HG03159 (cell line): ENCODE measurements around the gene CDNF.
A peak's percentile ranks its signal among the peaks of the same experiment; 100 is the strongest.
"Not testable (repeated sequence)": the region's sequence is repeated elsewhere in the genome, so short reads cannot be mapped to it uniquely, and the experiment has no call there.

Source experiments
- ATAC-seq: cut with Tn5 transposase; IDR thresholded peaks from one replicate; pipeline ENCODE4 v1.9.1; 2021; ENCODE audit warnings: mild to moderate bottlenecking, moderate library complexity; ENCODE audit not compliant: unreplicated experiment

CDNF gene

DNA sequence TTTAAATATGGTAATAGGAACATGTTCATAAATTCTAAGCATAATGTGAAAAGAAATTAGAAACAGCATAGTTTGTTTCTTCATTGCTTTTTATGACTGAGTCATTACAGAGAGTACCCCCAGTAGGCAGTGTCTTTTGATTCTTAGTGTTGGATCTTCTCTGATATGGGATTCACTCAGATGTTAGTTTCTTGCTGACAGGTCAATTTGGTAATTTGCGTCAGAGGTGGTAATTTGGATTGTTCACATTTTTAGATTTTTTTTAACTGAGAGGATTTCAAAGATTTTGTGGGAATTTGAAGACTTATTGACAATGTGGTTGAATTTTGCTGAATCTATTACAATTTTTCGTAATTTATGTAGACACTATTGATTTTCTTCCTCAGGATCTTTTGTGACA, 2.3 kb upstream of the CDNF start:
- no peak for ATAC-seq

DNA sequence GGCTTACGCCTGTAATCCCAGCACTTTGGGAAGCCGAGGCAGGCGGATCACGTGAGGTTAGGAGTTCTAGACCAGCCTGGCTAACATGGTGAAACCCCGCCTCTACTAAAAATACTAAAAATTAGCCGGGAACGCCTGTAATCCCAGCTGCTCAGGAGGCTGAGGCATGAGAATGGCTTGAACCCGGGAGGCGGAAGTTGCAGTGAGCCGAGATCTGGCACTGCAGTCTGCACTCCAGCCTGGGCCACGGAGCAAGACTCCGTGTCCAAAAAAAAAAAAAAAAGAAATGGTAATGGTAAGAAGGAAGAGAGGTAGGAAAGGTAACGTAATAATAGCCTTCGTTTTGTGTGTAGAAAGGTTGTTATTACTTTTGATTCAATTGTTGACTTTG, 1.5 kb upstream of the CDNF start:
- no peak for ATAC-seq

DNA sequence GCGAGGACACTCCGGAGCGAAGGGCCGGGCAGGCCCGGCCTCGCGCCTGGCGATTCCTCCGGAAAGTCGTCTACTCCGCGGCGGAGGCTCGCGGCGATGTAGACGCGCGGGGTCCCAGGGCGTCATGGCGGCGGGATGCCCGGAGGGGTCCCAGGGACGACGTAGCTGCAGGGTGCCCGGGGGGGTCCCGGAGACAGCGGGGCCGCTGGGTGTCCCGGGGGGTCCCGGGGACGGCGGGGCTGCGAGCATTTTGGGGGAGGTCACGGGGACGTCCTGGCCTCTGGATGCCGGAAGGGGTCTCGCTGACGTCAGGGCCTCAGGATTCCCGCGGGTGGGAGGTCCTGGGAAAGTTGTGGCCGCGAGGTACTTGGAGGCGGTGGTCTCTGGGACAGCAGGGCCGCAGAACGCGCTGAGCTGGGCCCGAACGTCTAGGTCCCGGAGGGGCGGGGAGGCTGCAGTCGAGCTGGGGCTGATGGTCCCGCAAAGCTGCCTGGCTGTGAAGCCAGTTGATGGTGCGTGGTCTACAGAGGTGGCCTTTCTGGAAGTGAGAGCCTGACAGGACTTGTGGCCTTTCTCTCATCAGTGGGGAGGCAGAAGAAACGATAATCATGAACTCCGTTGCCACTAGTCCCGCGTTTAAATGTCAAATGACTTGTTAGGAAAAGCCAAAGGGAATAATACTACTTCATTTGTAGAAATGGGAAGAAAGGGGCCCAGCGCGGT, 906 bp upstream of the CDNF start:
- peak; percentile 13 for ATAC-seq

DNA sequence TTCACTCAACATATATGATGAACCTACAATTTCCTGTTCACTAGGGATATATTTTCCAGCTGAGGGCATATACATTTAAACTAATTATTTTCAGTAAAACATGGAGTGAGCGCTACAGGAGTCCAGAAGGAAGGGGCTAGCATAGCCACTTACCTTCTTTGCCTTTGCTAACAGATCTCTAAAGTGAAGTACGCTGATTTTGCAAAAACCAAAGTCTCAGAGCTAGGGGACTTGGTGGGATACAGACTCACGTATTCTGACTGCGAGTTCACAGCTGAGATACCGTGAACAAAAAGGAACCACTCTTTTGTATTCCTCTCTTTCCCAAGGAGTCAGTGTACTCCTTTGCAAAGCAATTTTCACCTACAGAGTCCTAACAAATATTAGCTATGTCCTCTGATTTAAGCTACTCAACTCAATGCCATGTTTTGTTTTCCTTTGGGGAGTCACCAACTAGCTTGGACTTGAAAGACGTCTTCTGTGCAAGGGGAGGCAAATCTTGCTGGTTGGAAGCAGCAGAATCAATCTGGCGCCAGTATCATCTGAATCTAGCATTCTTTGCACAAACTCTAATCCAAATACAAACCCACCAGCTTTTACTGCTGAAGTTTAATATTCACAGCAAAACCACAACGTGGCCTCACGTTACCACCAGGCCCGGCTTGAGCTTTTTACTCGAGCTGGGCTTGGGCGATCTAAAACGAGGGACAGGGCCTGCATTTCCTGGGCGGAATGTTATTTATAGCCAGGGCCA, 657 bp downstream of the CDNF start:
- ATAC-seq: no peak

DNA sequence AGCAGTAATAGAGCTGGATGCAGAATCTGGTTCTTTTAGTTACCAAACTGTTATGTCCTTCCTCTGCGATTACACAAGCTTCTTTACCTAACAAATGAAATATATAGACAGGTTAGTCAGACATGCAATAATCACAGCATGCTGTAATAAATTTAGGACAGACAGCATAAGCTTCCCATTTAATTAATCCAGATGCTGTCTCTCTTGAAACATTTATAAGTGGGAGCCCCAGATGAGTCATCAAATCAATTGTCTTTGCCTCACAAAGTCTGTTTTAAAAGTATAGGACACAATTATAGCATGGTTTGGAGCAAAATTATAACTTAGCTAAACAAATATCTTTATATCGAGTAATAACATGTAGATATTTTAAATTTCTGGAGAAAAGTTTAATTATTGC, 1.6 kb downstream of the CDNF start:
- ATAC-seq: no peak

DNA sequence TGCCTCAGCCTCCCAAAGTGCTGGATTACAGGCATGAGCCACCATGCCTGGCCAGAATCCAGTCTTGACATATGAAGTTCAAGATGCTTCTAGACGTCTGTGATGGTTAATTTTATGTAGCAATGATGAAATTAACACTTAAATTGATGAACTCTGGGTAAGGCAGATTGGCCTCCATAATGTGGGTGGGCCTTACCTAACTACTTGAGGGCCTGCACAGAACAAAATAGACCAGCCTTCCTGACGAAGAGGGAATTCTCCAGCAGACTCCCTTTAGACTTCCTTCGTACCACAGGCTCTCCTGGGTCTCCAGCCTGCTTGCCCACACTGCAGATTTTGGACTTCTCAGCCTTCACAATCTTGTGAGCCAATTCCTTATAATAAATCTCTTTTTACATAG, 4.7 kb downstream of the CDNF start:
- no peak for ATAC-seq

DNA sequence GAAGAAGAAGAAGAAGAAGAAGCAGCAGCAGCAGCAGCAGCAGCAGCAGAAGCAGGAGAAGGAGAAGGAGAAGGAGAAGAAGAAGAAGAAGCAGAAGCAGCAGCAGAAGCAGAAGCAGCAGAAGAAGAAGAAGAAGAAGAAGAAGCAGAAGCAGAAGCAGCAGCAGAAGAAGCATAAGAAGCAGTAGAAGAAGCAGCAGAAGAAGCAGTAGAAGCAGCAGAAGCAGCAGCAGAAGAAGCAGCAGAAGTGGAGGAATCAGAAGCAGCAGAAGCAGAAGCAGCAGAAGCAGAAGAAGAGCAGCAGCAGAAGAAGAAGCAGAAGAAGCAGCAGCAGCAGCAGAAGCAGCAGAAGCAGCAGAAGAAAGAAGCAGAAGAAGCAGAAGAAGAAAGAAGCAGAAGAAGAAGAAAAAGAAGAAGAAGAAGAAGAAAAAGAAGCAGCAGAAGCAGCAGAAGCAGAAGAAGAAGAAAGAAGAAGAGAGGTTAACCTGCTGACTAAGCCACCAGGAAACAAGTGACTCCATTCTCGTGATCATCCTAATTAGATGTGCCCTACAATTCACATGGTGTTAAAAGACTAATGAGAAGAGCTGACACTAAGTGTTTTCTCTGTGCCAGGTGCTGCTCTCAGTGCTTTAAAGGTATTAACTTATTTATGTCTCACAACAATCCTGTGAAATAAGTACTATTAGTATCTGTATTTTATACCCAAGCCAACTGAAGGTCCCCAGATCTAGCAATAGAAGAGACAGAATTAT, 11.6 kb downstream of the CDNF start:
- ATAC-seq: no peak

DNA sequence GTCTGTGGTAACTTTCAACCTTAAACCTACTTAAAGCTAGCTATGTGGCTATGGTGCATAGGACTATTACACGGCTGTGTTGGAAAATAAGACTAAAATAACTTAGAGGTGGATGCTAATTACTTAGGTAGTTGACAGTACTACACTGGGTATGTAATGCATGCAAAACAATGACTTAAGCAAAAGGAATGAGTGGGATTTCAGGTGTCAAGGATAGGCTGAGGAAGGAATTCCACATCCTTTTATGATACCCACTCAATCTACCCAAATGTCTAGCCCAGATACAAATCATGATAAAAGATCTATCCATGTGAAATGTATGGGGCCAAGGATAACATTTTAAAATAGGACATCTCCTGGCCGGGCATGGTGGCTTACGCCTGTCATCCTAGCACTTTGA, 13.9 kb downstream of the CDNF start:
- ATAC-seq: no peak

DNA sequence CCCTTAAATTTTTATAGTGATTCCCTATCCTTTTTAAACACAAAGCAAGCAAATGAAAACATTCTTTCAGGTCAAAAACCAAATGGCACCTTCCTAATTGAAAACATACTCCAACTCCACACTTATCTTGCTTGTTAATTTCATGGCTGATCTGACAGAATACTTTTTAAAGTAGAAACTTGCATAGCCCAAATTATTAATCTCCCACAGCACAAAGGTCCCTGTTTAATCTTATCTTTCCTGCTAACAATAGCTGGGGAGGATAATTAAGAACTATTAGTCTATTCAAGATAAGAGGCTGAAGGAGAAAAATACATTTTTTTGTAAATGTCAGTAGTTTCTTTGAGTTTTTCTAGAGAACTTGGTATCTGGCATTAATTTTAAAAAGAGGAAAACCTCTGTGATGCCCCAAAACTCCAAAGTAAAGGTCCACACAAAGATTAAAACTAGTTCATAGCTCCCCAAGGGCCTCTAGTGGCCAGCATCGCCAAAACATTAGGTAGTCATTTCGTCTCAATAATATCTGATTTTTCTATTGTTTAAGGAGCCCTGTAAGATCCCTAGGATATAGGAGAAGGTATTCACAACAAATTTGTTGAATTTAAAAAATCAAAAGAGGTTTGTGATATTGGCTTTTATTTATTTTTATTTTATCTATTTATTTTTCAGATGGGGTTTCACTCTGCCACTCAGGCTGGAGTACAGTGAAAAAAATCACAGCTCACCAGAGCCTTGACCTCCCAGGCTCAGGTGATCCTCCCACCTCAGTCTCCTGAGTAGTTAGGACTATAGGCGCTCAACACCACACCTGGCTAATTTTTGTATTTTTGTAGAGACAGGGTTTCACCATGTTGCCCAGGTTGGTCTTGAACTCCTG, 14.7 kb downstream of the CDNF start:
- ATAC-seq: no peak

DNA sequence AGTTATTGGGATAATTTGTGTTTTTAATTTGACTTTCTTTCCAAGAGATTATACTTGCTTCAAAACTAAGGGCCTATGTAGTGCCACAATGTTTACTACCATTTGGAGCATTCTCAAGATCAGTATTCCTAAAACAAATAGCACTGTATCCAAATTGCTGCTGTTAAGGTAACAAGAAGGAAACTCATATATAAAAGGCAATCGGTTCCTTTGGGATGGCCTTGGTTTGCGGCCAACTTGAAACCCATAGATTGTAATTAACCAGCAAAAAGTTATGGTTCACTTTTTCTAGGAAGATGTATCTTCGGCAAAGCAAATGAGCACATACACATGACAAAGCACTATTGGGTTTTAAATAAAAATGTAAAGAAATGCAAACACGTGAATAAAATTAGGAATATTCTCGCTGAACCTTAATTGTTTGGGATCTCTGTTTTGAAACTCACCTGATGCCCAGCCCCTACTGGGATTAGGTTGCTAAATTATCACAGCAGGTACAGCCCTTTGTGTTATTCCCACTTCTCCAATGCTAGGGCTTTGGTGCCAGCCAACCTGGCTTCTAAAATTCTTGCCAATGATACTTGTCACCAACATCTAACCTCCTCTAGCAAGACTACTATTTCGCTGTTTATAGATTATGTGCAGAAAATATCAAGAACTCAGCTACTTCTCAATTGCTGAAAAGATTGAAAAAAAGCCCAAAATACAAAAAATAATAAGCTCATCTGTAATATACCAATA, 16.0 kb downstream of the CDNF start:
- no peak for ATAC-seq

DNA sequence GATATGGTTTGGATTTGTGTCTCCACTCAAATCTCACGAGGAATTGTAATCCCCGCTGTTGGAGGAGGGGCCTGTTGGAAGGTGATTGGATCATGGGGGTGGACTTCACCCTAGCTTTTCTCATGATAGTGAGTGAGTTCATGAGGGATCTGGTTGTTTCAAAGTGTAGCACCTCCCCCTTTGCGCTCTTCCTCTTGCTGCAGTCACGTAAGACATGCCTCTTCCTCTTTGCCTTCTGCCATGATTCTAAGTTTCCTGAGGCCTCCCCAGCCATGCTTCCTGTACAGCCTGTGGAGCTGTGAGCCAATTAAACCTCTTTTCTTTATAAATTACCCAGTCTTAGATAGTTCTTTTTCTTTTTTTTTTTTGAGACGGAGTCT, 17.1 kb downstream of the CDNF start:
- ATAC-seq: no peak

DNA sequence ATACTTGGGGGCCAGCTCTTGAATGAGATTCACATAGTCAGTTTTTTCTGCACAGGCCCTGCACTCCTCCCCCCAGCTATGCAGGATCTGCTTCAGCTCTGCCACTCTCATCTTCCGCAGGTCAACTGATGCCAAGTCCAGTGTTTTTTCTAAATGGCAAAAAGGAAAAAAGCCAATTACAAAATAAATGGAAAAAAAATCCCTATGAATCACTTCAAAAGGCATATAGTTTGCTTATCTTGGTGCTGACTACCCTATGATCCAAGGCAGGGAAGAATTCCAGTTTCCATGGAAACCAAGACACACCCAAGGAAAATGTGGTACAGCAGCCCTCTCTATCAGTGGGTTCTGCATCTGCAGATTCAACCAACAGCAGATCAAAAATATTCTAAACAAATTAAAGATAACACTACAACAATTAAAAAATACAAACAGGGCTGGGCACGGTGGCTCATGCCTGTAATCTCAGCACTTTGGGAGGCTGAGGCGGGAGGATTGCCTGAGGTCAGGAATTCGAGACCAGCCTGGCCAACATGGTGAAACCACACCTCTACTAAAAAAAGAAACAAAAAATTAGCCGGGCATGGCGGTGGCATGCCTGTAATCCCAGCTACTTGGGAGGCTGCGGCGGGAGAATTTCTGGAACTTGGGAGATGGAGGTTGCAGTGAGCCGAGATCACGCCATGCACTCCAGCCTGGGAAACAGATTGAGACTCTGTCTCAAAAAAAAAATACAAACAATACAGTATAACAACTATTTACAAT, 17.6 kb downstream of the CDNF start:
- ATAC-seq: no peak

DNA sequence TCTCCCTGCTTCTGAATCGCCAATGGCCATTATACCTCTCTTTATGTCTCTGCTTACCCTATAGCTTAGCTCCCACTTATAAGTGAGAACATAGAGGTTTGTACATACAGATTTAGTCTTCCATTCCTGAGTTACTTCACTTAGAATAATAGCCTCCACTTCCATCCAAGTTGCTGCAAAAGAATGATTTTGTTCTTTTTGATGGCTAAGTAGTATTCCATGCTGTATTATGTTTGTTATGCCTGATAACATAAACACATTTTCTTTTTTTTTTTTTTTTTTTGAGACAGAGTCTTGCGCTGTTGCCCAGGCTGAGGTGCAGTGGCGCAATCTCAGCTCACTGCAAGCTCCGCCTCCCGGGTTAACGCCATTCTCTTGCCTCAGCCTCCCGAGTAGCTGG, 21.1 kb downstream of the CDNF start:
- ATAC-seq: not testable (repeated sequence)

DNA sequence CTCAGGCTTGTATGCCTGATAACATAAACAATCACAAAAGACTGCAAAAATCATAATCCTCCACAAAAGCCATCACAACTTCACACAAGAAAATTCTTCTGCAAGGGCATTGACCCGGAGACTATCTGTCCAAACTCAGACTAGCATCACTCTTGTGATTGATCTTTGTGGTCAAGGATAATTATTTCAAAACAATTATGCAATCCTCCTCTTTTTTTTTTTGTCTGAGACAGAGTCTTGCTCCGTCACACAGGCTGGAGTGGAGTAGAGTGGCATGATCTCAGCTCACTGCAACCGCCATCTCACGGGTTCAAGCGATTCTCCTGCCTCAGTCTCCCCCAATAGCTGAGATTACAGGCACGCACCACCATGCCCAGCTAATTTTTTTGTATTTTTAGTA, 22.2 kb downstream of the CDNF start:
- no peak for ATAC-seq

DNA sequence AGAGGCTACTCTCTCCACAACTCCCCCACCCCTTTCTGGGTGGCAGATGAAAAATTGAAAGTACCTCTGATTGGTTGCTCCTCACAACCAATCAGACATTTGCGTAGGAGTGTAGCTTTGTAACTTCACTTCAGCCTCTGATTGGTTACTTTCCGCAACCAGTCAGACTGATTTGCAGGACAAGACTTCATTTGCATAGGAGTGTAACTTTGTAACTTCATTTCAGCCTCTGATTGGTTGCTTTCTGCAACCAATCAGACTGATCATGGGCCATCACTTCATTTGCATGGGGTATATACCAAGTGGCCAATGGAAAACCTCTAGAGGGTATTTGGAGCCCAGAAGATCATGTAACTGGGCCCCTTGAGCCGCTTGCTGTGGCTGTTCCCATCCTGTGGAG, 25.6 kb downstream of the CDNF start:
- no peak for ATAC-seq

DNA sequence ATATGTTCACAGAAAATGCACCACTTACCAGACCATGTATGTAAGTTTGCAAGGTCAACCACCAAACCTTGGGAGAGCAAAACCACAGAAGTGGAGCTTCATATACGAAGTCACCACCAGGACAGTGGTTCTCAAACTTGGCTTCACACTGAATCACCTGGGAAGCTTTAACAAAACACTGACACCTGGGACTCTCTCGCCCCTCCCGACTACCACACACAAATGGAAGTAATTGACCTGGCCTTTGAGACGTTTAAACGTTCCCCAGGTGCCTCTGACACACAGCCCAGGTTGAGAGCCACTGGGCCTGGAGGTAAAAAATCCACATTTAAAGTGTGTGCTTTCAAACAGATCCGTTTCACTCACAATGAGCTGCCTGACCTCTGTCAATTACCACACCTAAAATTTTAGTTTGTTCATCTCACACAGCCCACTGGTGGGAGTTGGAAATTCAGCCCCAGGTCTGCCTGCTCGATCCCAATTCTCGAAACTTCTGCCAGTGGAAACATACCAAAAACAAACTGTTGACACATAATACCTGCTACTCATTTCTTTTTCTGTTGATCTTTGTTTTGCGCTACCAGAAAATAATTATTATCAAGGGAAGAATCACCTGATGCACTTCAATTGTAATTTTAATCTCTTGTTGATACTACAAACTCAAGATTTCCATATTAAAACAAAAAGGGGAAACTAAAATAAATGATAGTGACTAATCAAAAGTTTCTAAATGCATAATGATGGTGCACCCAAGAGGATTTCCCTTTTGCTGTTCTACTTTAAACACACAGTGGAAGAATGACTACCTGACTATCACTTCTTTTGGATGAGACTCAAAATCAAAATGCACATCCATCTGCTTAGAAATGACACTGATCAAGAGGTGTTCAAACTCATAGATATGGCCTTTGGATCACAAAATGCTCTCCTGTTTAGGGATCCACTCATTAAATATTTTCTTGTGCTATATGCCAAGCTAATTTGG, 26.6 kb downstream of the CDNF start:
- no peak for ATAC-seq

DNA sequence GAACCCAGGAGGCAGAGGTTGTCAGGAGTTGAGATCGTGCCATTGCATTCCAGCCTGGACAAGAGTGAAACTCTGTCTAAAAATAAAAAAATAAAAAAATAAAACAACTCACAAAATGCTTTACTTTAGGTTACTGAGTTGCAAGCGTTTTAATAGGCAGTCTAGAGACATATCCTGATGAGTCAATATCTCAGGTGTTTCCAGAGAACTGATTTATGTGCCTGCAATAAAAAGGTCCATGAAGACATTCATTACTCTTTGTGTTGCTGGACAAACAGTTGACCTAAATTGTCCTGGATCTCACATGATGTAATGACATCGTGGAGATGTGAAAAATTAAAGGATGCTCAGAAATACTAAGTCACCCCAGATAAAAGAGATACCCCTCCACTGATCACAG, 31.5 kb downstream of the CDNF start:
- no peak for ATAC-seq

DNA sequence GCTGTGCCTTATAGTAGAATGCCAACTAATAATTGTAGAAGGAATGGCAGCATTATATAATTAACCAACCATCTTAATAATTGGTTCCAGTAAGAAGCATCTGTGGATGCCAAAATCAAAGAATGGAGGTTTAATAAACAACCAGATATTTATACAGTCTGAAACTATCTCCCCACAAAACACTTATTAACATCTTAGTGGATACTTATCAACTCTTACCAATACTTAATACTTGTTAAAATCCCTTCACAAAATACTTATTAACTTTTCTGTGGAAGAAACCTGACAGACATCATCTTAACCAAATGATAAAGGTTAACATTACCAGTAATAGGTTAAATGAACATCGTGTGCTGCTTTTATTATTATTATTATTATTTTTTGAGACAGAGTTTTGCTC, 34.0 kb downstream of the CDNF start:
- ATAC-seq: no peak
